ENCODE measurements around the gene TRERF1.

- TF ChIP-seq MXI1 (IDR thresholded peaks at IDR 0.05; ENCODE audit: borderline replicate concordance, low read depth, low read length) = no peak
- TF ChIP-seq CTCF (conservative IDR thresholded peaks at IDR 0.05; ENCODE audit: low read depth, low read length) = no peak
- TF ChIP-seq MAZ (IDR thresholded peaks at IDR 0.05; ENCODE audit: borderline replicate concordance, low read depth, low read length) = no peak
- TF ChIP-seq POLR2A (IDR thresholded peaks at IDR 0.05; ENCODE audit: low read depth, low read length) = no peak
- no peak for TF ChIP-seq USF2 (IDR thresholded peaks at IDR 0.05; ENCODE audit: low read depth, low read length)
- no peak for TF ChIP-seq SMC3 (IDR thresholded peaks at IDR 0.05; ENCODE audit: low read depth, low read length)
- TF ChIP-seq CHD1 (IDR thresholded peaks at IDR 0.05; ENCODE audit: low read depth, low read length) = no peak
- TF ChIP-seq NFE2L2 (IDR thresholded peaks at IDR 0.05; ENCODE audit: low read depth, low read length) = no peak
- TF ChIP-seq RFX5 (IDR thresholded peaks at IDR 0.05; ENCODE audit: low read depth, low read length) = no peak
- no peak for TF ChIP-seq RAD21 (IDR thresholded peaks at IDR 0.05; ENCODE audit: low read length)
- TF ChIP-seq MAFK (IDR thresholded peaks at IDR 0.05; ENCODE audit: low read depth, low read length) = no peak
- TF ChIP-seq CEBPB (IDR thresholded peaks at IDR 0.05; ENCODE audit: low read depth, low read length) = no peak
Measured at GRCh38 chr6:42331019-42331418, 120.7 kb downstream of the TRERF1 start.

All from IMR-90 (cell line).